ENCODE measurements around the gene VTA1. TPM values are rescaled to one million over a fixed set of nuclear protein-coding genes. Genes with fewer than 3 reads are reported as not detected.

The VTA1 gene
- polyA plus RNA-seq, 1 donor from 2014 or later, result 126 TPM

DNA sequence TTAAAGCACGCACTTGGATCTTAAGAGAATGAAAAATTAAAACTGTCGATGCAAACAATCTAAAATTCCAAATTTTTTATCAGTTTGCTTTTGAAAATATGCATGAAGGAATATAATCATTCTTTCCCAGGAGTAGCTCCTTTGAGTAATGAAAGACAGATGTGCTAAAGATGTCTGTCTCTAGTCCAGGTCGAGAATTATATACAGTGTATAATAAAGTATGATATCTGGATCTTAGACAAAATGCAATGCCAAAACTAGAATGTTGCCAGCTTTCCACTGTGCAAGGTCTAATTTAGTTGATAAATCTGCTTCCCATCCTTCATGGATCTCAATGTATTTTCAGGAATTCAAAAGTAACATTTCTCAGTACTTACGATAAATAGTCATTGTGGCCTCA lies 89.6 kb downstream of the VTA1 start:
- Histone ChIP-seq H3K9me3 (ENCODE audit: low read length) (no peaks in the 10 kb centered on the region), H3K4me3 (ENCODE audit: low read length) (no peak overlapping the region), H3K4me2 (ENCODE audit: low read length) (no peak overlapping the region), H3K36me3 (ENCODE audit: insufficient read depth, low read length) (no peaks in the 10 kb centered on the region), H3K9me2 (ENCODE audit: insufficient read depth, low read length) (no peaks in the 10 kb centered on the region), H3K79me2 (replicated peaks; ENCODE audit: insufficient read depth, low read length) (no peaks in the 10 kb centered on the region), H3K27me3 (ENCODE audit: insufficient read depth, low read depth, low read length) (no peaks in the 10 kb centered on the region), H2AFZ (ENCODE audit: low read depth, low read length) (no peak overlapping the region), H4K20me1 (ENCODE audit: insufficient read depth) (no peaks in the 10 kb centered on the region), H3K9ac (ENCODE audit: low read length) (no peak overlapping the region), H3K27ac (ENCODE audit: low read length) (no peak overlapping the region), H3F3A (ENCODE audit: insufficient read depth, low read length, poor library complexity, severe bottlenecking) (no peaks in the 10 kb centered on the region)
- TF ChIP-seq RAD21 (conservative IDR thresholded peaks at IDR 0.05), result no peak
- TF ChIP-seq, protein P1, sequence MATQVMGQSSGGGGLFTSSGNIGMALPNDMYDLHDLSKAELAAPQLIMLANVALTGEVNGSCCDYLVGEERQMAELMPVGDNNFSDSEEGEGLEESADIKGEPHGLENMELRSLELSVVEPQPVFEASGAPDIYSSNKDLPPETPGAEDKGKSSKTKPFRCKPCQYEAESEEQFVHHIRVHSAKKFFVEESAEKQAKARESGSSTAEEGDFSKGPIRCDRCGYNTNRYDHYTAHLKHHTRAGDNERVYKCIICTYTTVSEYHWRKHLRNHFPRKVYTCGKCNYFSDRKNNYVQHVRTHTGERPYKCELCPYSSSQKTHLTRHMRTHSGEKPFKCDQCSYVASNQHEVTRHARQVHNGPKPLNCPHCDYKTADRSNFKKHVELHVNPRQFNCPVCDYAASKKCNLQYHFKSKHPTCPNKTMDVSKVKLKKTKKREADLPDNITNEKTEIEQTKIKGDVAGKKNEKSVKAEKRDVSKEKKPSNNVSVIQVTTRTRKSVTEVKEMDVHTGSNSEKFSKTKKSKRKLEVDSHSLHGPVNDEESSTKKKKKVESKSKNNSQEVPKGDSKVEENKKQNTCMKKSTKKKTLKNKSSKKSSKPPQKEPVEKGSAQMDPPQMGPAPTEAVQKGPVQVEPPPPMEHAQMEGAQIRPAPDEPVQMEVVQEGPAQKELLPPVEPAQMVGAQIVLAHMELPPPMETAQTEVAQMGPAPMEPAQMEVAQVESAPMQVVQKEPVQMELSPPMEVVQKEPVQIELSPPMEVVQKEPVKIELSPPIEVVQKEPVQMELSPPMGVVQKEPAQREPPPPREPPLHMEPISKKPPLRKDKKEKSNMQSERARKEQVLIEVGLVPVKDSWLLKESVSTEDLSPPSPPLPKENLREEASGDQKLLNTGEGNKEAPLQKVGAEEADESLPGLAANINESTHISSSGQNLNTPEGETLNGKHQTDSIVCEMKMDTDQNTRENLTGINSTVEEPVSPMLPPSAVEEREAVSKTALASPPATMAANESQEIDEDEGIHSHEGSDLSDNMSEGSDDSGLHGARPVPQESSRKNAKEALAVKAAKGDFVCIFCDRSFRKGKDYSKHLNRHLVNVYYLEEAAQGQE (IDR thresholded peaks at IDR 0.05; ENCODE audit: borderline replicate concordance), result no peak
- no peak for TF ChIP-seq EP300 (conservative IDR thresholded peaks at IDR 0.05; ENCODE audit: poor library complexity, severe bottlenecking)
- TF ChIP-seq TAF1 (IDR thresholded peaks at IDR 0.05; ENCODE audit: low read depth), result no peak

- no peaks in the 10 kb centered on the region for H3K79me2 ChIP-seq (replicated peaks; ENCODE audit: insufficient read depth, low read length)
- no peak overlapping the region for H3K27ac ChIP-seq (ENCODE audit: low read length)
- H3K27me3 ChIP-seq (ENCODE audit: insufficient read depth, low read depth, low read length), result no peaks in the 10 kb centered on the region
- no peak overlapping the region for H3K4me3 ChIP-seq (ENCODE audit: low read length)
- H3K4me2 ChIP-seq (ENCODE audit: low read length), result no peak overlapping the region
- H4K20me1 ChIP-seq (ENCODE audit: insufficient read depth), result no peaks in the 10 kb centered on the region
- H3K9me2 ChIP-seq (ENCODE audit: insufficient read depth, low read length), result no peaks in the 10 kb centered on the region
- no peak overlapping the region for H3K9ac ChIP-seq (ENCODE audit: low read length)
- no peaks in the 10 kb centered on the region for H3F3A ChIP-seq (ENCODE audit: insufficient read depth, low read length, poor library complexity, severe bottlenecking)
- no peaks in the 10 kb centered on the region for H3K36me3 ChIP-seq (ENCODE audit: insufficient read depth, low read length)
- H2AFZ ChIP-seq (ENCODE audit: low read depth, low read length), result no peak overlapping the region
- TF ChIP-seq SMC3 (conservative IDR thresholded peaks at IDR 0.05; ENCODE audit: poor library complexity) (no peak), EP300 (conservative IDR thresholded peaks at IDR 0.05; ENCODE audit: poor library complexity, severe bottlenecking) (no peak), MXI1 (conservative IDR thresholded peaks at IDR 0.05; ENCODE audit: poor library complexity, severe bottlenecking) (no peak)
- H3K9me3 ChIP-seq (ENCODE audit: low read length), result no peaks in the 10 kb centered on the region
Measured at GRCh38 chr6:142238881-142239280, 91.8 kb downstream of the VTA1 start.

GRCh38 chr6:142240179-142240578 lies 93.1 kb downstream of the VTA1 start:
- no peak overlapping the region for H3K4me2 ChIP-seq (ENCODE audit: low read length)
- H3K27me3 ChIP-seq (ENCODE audit: insufficient read depth, low read depth, low read length), result no peaks in the 10 kb centered on the region
- H4K20me1 ChIP-seq (ENCODE audit: insufficient read depth), result no peaks in the 10 kb centered on the region
- H3K27ac ChIP-seq (ENCODE audit: low read length), result no peak overlapping the region
- H3F3A ChIP-seq (ENCODE audit: insufficient read depth, low read length, poor library complexity, severe bottlenecking), result no peaks in the 10 kb centered on the region
- H2AFZ ChIP-seq (ENCODE audit: low read depth, low read length), result no peak overlapping the region
- TF ChIP-seq TAF1 (IDR thresholded peaks at IDR 0.05; ENCODE audit: low read depth) (no peak), MXI1 (conservative IDR thresholded peaks at IDR 0.05; ENCODE audit: poor library complexity, severe bottlenecking) (no peak)
- TF ChIP-seq, protein P1 (IDR thresholded peaks at IDR 0.05; ENCODE audit: borderline replicate concordance), result no peak
- no peaks in the 10 kb centered on the region for H3K9me2 ChIP-seq (ENCODE audit: insufficient read depth, low read length)
- no peaks in the 10 kb centered on the region for H3K79me2 ChIP-seq (replicated peaks; ENCODE audit: insufficient read depth, low read length)
- H3K9me3 ChIP-seq (ENCODE audit: low read length), result no peaks in the 10 kb centered on the region
- no peaks in the 10 kb centered on the region for H3K36me3 ChIP-seq (ENCODE audit: insufficient read depth, low read length)
- H3K9ac ChIP-seq (ENCODE audit: low read length), result no peak overlapping the region
- H3K4me3 ChIP-seq (ENCODE audit: low read length), result no peak overlapping the region
